ENCODE results near the gene DNAJC1. TPM values are rescaled to one million over a fixed set of nuclear protein-coding genes. Genes with fewer than 3 reads are reported as not detected.

Gene DNAJC1
- total and polyA plus RNA-seq, 10 of the 15 experiments (the other 5 are each of a cell fraction or from before 2014, with no cell fraction given), result 2.5 to 39.3 (median 20.4) TPM

DNA sequence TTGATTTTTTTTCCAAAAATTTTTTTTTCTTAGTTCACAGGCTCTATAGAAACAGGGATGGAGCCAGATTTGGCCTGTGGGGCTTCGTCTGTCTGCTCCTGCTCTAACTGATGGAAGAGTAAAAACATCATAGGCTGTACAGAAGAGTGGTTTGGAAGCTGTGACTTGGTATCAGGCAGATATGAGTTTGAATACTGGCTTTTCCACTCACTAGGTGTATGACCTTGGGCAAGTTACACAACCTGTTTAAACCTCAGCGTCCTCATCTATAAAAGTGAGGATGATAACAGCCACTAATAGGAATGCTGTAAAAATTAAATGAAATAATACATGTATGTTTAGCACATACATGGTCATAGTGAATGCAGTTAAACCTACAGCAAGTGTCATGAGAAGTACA lies 26.9 kb upstream of the DNAJC1 start:
- Histone ChIP-seq H3K36me3 (ENCODE audit: control insufficient read depth in 2 of 2, insufficient read depth in 2 of 2, low read length in 1 of 2) (no peaks in the 10 kb centered on the region), H2AFZ (ENCODE audit: control insufficient read depth, low read depth, low read length) (no peak overlapping the region), H3K4me3 (no peak overlapping the region), H4K20me1 (ENCODE audit: control insufficient read depth, insufficient read depth) (no peaks in the 10 kb centered on the region), H3K4me2 (ENCODE audit: control insufficient read depth, insufficient read depth) (no peak overlapping the region), H3K27ac (ENCODE audit: control insufficient read depth, insufficient read depth) (no peak overlapping the region), H3K9me3 (replicated peaks; ENCODE audit: control insufficient read depth, insufficient read depth, low read length) (no peaks in the 10 kb centered on the region), H3K9ac (ENCODE audit: control insufficient read depth, insufficient read depth, low read length) (no peak overlapping the region), H3K79me2 (ENCODE audit: control insufficient read depth, insufficient read depth, low read length) (no peaks in the 10 kb centered on the region), H3K27me3 (replicated peaks in 1 of 2; ENCODE audit: control insufficient read depth in 2 of 2, insufficient read depth in 2 of 2, low read length in 1 of 2) (no peaks in the 10 kb centered on the region), H3K4me1 (ENCODE audit: control insufficient read depth, insufficient read depth, low read length) (no peaks in the 10 kb centered on the region)
- intact Hi-C loops (cut with micrococcal nuclease; ENCODE audit: unreplicated experiment), result no loop called here
- SMC1A ChIA-PET (ENCODE audit: uncharacterized antibody, unreplicated experiment), result no interaction called here
- in situ Hi-C loops (cut with MboI), result no loop called here
- WGBS (ENCODE audit: insufficient coverage, insufficient replicate concordance, low lambda C conversion rate, missing lambda C conversion rate), result 39% methylated on average over 2 of the region's 2 CpGs
- RAD21 ChIA-PET (ENCODE audit: unreplicated experiment), result no interaction called here
- TF ChIP-seq MYB (IDR thresholded peaks at IDR 0.05; ENCODE audit: borderline replicate concordance, low read depth, low read length) (no peak), ZZZ3 (IDR thresholded peaks at IDR 0.05; ENCODE audit: control insufficient read depth, insufficient read length, low read depth) (no peak), KLF5 (IDR thresholded peaks at IDR 0.05; ENCODE audit: partially characterized antibody) (no peak)
- TF ChIP-seq, protein P1, sequence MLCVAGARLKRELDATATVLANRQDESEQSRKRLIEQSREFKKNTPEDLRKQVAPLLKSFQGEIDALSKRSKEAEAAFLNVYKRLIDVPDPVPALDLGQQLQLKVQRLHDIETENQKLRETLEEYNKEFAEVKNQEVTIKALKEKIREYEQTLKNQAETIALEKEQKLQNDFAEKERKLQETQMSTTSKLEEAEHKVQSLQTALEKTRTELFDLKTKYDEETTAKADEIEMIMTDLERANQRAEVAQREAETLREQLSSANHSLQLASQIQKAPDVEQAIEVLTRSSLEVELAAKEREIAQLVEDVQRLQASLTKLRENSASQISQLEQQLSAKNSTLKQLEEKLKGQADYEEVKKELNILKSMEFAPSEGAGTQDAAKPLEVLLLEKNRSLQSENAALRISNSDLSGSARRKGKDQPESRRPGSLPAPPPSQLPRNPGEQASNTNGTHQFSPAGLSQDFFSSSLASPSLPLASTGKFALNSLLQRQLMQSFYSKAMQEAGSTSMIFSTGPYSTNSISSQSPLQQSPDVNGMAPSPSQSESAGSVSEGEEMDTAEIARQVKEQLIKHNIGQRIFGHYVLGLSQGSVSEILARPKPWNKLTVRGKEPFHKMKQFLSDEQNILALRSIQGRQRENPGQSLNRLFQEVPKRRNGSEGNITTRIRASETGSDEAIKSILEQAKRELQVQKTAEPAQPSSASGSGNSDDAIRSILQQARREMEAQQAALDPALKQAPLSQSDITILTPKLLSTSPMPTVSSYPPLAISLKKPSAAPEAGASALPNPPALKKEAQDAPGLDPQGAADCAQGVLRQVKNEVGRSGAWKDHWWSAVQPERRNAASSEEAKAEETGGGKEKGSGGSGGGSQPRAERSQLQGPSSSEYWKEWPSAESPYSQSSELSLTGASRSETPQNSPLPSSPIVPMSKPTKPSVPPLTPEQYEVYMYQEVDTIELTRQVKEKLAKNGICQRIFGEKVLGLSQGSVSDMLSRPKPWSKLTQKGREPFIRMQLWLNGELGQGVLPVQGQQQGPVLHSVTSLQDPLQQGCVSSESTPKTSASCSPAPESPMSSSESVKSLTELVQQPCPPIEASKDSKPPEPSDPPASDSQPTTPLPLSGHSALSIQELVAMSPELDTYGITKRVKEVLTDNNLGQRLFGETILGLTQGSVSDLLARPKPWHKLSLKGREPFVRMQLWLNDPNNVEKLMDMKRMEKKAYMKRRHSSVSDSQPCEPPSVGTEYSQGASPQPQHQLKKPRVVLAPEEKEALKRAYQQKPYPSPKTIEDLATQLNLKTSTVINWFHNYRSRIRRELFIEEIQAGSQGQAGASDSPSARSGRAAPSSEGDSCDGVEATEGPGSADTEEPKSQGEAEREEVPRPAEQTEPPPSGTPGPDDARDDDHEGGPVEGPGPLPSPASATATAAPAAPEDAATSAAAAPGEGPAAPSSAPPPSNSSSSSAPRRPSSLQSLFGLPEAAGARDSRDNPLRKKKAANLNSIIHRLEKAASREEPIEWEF (IDR thresholded peaks at IDR 0.05; ENCODE audit: insufficient replicate concordance, low read depth, low read length), result no peak
- CTCF ChIA-PET, result interaction anchor here (1.3 kb wide), 1 partner anchor 20 kb away, joined by 3 read pairs; no protein-coding TSS in a partner anchor
- no TSS peak for BruUV-seq (replicated peaks)
- no peak for ATAC-seq
- POLR2A ChIA-PET, result interaction anchor here (0.5 kb wide), 1 partner anchor 449 kb away, joined by 3 read pairs; no protein-coding TSS in a partner anchor
- DNase-seq (ENCODE audit: low read depth, low spot score), result no peak
- no peak for FAIRE-seq

Measured in GM12878 (cell line).